NOMO-1 treated with dmso at 0.1 percent for 144 hours (cell line): Measurements from ENCODE around the gene MTMR3.

Source experiments
- DNase-seq: peaks from one replicate; lab custom pipeline; 2025; ENCODE audit not compliant: unreplicated experiment; lab: John Stamatoyannopoulos, UW

Gene MTMR3

DNA sequence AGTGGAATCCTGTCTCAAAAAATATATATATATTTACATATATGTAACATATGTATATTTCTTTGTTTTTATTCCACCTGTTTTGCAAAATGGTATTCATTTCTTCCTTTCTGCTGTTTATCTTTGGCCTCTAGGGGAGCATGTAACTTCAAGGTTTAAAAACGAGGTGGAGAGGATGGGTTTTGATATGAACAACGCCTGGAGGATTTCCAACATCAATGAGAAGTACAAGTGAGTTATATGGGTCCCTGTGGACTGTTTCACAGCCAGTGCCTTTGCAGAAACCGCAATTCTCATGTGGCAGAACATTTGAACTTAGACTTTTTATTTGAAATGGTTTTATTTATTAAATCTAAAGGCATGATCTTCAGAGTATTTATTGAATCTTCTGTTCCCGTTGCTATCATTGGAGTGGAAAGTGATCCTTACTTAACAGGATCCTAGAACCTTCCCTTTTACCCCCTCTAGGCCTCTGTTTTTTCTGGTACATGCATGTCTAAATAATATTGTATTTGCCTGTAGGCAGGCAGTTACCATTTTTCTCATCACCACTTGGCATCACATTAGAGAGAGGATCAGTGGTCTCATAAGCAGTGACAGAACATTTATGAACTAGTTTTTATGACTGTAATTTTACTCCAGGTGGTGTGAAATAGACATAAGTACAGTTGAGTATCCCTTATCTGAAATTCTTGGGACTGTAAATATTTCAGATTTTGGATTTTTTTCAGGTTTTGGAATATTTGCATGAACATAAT lies 115.8 kb downstream of the MTMR3 start:
- DNase-seq, result no peak

DNA sequence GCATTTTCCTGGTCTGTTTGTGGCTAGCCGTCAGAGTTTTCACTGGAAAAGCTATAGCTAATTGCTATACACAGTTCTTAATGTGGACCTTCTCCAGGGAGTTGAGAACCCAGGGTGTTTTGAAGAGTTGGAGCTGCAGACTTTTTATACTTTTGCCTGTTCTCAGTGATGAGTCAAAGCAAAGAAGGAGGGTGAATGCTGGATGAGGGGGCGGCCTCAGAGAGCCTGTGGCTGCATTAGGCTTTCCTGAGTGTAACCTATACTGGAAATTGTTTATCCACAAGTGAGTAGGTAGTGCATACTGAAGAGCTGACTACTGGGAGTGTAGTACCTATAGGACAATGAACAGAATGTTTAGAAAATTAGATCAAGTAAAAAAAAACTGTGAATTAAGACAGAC lies 117.6 kb downstream of the MTMR3 start:
- no peak for DNase-seq

DNA sequence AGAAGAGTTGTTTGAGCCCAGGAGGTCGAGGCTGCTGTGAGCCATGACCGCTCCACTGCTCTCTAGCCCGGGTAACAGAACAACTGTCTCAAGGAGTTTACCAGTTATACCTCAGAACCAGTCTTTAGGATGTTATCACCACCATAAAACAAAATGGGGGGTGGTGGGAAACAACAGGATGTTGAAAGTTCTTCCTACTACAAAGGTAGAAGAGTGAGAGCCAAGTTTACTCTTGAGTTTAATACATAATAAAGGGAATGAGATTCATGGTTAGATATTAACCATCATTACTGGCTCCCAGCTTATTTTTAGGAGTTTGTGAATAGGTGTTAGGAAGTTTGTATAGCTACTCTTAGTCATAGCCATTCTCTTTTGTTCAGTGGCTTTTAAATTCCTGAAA lies 118.5 kb downstream of the MTMR3 start:
- DNase-seq, result no peak

DNA sequence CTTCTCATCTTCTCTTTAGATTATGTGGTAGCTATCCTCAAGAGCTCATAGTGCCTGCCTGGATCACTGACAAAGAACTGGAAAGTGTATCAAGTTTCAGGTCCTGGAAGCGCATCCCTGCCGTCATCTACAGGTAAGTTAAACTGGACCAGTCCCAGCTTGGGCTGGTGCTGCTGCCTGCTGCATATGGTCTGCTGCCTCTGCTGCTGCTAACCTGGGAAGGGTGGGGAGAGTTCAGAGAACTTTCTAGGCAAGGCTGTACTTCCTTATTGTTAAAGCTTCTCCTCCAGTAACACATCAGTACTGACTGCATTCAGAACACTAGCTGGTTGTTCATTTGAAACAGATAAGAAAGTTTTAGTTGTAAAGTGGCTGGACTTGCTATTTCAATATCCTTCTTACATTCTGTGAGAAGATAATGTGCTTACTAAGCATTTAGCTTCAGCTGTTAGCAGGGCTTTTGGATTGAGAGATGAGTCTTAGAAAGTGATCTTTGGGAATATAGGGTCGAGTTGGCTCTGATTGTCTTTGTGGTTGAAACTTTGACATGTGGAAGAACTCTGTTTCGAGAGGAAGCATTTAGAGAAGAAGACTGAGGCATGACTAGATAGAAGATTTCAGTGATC lies 120.0 kb downstream of the MTMR3 start:
- DNase-seq, result no peak

DNA sequence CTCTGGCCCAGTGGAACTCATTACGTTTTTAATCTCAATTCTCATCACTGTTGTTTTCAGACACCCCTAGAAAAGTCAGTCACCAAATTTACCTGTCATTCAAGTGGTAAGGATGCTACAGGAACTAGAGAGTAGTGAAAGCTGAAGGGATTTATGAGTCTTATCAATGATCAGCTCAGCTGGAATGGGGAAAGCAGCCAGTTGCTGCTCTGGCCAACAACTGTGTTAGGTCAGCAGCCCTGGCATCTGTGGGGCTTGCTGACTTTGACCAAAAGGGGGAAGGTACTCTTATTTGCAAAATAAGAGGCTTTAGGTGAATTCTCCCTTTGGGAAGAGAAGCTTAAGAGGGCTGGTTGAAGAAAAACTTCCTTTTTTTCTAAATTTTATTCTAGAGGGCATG lies 121.1 kb downstream of the MTMR3 start:
- no peak for DNase-seq

DNA sequence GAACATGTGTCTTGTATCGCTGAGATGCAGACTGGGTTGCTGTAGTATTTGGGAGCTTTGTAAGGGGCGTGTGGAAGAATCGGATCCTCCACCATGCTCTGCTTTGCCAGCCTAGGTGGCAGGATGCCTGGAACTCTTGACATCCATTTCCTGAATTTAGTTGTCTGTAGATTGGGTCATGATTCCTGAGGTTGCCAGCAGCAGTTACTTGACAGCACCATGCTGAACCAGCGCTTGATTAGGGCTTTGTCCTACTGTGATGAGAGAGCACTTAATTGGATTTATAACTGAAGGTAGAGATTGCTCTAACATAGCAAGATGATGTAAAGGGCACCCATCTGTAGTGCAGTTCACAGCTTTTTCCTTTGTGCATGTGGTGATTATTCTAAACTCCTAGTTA lies 121.7 kb downstream of the MTMR3 start:
- DNase-seq, result no peak

DNA sequence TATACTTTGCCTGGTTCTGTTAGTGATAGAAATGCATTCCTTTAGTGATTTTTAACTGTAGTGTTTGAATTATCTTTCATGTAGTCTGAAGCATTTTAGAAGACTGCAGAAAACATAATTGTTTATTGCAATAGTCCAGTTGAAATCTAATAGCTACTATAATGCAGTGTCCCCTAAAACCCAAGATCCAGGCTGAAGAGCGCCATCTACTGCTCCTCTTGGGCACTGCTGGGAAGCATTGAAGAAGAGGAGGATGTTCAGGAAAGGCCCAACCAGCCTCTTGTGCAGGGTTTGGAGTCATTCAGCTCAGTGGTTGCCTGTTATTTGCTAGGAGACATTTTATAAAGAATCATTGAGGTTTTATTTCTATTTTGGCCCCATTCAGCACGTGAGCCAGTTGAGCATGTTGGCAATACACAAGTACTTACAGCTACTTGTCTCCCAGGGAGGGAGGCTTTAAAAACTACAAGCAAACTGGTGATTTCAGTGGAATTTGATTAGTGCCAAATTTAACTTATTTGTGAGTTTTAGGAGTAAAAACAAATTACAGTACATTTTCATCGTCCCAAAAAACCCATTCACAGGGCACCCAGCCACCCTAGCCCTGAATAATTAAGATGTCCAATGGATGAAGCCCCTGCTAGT lies 122.4 kb downstream of the MTMR3 start:
- DNase-seq, result no peak

DNA sequence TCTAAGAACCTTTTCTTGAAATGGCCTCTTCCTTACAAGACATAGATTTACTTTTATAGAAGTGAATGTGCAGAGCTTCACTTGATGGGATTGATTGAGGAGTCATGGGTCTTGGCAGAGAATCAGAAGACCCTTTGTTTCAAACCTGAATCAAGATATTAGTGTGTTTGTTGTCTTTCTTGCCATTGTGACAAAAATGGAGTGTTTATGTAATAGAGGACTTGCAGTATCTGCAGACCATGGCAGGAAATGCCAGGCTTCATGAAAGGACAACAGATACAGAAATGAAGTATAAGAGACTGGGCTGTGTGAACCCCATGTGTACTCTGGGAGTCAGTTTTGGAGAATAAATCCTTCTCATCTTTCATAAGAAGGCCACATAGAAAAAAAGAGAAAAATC lies 124.4 kb downstream of the MTMR3 start:
- DNase-seq, result no peak

DNA sequence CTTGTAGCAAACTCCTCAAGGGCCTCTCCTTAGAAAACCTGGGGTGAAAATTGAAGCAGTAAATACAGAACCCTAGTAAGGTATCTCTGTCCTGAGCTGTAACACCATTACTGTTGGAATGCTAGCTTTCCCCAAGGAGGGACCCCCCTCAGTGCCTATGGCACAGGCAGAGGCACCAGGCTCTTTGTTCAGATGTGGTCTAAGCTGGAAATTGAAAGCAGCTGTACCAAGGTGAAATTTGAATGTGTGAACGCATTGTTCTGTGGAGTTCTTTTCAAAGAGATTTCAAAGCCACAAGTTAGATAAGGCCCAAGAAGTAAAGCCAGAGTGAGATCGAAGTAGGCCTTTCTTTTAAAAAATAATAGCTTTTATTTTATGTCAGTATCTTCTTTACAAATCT lies 125.4 kb downstream of the MTMR3 start:
- DNase-seq, result no peak

DNA sequence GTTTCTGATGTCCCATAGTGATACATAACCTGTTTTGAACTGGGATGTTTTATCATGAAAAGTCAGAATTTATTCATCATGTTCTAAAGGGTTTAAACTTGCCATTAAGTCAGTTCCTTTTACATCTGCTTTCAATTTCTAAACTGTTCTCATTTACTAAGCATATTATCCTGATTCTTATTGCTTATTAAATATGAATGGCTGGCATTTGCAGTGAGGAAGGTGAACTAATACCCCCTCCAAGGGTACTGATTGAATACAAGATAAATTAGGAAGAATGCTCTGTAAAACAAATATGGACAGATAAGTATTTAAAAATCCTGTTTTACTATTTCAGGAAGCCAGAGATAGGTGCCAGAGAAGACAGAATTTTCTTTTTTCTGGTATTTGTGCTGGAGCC lies 126.5 kb downstream of the MTMR3 start:
- DNase-seq, result no peak

DNA sequence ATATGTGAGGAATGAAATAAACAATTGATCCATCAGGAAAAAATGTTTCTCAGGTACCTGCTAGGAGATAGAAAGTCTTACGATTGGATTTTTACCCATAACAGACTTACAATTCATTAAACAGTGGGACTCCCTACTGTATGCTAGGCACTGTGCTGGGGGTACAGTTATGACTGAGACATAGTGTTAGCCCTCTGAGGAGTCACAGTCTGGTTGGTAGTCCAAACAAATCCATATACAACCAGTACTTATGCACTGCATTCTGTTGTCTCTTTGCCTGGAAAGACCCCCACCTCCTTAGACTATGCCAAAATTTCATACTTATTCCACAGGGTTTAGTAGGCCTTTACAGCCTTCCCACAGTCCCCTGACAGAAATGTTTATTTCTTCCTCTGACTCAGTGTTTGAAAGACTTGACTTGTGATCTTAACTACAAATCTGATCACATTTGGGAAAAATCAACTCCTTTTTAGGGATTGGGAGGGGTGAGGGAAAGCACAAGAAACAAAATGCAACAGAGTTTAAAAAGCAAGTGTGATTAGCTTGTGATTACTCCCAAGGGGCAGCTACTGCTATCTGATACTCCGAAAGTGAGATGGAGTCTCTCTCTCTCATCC lies 127.9 kb downstream of the MTMR3 start:
- no peak for DNase-seq

DNA sequence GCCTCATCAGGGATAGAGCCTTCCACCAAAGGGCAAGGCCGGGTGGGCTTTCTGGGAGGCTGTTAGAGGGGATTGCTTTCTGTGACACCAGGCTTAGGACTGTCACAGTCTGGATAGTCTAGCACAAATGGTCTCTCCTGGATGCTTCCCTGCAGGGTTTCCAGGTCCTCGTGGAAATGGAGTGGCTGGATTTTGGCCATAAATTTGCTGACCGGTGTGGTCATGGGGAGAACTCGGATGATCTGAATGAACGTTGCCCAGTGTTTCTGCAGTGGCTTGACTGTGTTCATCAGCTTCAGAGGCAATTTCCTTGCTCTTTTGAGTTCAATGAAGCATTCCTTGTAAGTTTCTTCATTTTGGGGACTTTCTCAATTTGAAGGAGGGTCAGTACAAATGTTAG lies 130.2 kb downstream of the MTMR3 start:
- DNase-seq, result no peak

DNA sequence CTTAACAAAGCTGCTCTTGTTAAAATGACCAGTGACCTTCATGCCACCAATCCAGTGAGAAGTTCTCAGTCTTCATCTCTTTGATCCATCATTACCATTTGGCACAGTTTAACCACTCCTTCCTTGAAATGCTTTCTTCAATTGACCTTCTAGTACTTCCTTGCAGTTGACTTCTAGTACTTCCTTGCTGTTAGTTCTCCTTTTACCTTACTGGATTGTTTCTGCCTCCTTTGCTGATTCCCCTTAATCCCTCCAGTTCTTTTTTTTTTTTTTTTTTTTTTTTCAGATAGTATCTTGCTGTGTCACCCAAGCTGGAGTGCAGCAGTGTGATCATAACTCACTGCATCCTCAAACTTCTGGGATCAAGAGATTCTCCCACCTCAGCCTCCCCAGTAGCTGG lies 131.3 kb downstream of the MTMR3 start:
- DNase-seq, result no peak

DNA sequence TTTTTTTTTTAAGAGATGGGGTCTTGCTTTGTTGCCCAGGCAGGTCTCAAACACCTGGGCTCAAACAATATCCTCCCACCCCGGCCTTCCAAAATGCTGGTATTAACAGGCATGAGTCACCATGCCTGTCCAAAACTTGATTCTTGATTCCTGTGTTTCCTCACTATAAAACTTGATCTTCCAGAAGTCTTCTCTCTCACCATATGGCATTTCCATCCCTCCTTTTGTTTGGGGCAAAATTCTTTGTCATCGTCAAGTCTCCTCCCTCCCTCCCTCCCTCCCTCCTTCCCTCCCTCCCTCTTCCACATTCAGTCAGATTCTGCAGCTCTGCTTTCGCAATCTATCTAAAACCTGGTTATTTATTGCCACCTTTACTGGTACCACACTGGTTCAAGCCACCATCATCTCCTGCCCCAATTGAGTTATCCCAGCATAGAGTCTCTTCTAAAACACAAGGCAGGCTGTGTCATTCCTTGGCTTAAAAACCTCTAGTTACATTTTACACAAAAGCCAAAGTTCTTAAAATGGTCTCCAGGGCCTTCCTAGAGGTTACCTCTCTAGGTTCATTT lies 132.3 kb downstream of the MTMR3 start:
- DNase-seq, result no peak

DNA sequence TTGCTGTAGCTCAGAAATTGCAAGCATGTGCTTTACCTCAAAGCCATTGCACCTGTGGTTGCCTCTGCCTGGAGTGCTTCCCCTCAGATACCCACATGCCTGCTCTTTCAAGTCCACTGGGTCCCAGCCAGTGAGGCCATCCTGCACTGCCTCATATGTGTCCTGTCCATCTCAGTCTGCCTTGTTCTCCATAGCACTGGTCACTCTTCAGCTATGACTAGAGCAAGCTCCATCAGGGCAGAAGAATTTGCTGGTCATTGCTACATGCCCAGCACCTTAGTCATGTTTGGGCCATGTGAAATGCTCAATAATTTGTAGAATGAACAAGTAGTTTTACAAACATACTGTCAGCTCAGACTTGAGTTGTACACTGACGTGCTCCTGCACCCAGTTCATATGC lies 132.9 kb downstream of the MTMR3 start:
- no peak for DNase-seq

DNA sequence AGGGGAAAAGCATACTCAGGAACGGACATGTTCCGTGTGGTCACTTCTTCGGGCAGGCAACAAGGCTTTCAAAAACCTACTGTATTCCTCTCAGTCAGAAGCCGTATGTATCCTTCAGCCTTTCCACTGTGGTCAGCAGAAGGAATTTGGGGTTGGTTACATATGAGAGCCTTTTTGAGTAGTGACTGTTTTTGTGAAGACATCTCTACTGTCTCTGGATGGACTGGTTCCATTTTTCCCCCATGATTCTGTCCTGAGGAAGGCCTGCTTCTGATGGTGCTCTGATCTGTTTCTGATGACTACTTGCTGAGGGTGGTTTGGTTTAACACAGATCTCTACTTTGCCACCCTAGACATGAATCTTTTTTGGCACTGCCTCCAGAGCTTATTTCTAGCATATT lies 133.6 kb downstream of the MTMR3 start:
- no peak for DNase-seq

DNA sequence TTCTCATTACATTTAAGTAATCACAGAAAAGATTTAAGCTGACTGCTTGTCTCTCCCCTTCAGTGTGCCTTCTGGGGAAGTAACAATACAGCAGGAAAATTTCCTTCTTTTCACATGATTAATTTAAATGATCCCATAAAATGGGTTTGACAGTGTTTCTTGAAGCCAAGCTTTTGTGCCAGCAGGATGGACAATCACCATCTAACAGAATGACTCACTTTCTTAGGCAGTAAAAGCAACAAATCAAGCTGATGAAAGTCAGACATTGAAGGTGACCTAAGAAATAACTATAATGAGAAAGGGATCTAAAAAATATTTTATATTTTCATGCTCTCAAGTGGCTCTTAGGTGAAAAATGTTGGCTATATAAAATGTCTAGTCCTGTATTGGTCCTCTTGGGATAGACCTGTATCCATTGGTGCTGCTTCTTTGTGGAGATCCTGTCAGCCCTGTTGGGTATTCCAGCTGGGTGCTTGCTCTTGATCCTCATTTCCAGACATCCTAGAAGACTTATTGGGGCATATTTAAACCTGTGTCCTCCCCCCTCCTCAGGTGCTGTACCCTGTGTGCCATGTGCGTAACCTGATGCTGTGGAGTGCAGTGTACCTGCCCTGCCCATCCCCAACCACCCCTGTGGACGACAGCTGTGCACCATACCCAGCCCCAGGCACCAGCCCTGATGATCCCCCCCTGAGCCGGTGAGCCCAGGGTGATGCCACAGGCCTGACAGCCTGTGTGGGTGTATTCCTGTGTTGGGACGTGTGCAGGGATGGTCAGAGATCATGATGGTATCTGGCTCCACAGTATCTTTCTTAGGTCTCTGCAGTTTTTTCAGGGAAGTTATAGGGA lies 134.6 kb downstream of the MTMR3 start:
- DNase-seq, result no peak

DNA sequence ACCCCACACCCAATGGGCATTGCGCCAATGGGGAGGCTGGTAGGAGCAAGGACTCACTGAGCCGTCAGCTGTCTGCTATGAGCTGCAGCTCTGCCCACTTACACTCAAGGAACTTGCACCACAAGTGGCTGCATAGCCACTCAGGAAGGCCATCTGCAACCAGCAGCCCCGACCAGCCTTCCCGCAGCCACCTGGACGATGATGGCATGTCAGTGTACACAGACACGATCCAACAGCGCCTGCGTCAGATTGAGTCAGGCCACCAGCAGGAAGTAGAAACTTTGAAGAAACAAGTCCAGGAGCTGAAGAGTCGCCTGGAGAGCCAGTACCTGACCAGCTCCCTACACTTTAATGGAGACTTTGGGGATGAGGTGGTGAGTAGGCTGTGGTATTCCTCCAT lies 137.5 kb downstream of the MTMR3 start:
- no peak for DNase-seq

DNA sequence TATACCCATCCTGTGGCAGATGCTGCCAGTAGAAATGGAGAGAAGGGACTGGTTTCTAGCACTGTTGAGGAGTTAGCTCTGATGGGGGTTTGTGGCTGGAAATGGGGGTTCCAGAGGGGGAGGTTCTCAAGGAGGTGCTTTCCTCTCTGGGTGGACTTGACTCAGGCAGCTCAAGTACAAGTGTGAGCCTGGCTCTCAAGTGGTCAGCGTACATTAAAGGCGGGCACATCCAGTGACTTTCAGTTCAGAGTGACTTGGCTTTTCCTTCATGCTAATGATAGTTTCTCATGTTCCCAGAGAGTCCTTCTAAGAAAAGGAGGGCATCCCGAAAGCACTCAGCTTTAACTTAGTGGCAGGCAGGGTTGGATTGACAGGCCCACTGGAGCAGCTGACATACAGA lies 138.4 kb downstream of the MTMR3 start:
- DNase-seq, result no peak

DNA sequence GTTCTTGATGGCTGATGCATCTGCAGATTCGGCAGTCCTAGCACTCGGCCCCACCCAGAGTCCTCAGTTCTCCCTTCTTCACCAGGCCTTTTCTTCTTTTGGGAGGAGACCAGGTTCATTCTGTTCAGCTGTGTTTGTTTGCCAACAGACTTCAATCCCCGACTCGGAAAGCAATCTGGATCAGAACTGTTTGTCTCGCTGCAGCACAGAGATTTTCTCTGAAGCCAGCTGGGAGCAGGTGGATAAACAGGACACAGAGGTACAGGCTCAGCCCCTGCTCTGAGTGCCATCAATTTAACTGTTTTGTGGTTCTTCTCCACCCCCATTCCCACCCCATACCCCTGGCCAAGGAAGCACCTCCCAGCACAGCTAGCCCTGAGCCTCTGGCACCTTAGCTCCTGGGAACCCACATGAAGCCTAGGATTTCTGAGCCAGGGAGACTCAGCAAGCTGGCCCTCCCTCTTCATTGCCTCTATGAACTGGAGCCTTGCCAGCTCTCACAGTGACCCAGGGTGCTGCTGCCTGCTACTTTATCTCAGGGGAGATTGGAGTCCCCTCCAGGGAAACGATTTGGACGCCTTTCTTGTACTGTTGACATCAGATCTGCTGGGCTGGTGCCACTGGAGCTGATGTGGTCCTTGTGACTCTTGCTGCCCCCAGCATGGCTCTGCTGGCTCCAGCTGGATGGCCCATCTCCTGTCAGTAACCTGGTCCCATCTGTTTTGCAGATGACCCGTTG lies 139.1 kb downstream of the MTMR3 start:
- DNase-seq, result no peak
